BE2C (cell line): ENCODE results near the gene MBD5.

Experiments
- DNase-seq: peaks from one replicate; pipeline ENCODE4 v3.0.0-alpha.2; 2020
- H3K27me3 ChIP-seq: fragments of 250-450 bp; sonication (Bioruptor Pico); 2 replicates; pipeline ENCODE4 v1.5.1; 2020; ENCODE audit warnings: mild to moderate bottlenecking
- H3K36me3 ChIP-seq: fragments of 250-450 bp; sonication (Bioruptor Pico); 2 replicates; pipeline ENCODE4 v1.5.1; 2020; ENCODE audit warnings: mild to moderate bottlenecking
- H3K4me1 ChIP-seq: fragments of 250-450 bp; sonication (Bioruptor Pico); 2 replicates; pipeline ENCODE4 v1.5.1; 2020
- H3K4me3 ChIP-seq: 2 replicates; pipeline ENCODE4 v1.5.1; 2011; ENCODE audit warnings: low read depth, low read length
- H3K9me3 ChIP-seq: fragments of 250-450 bp; sonication (Bioruptor Pico); 2 replicates; pipeline ENCODE4 v1.5.1; 2020
- CTCF ChIP-seq: IDR thresholded peaks from 2 replicates; pipeline ENCODE4 v1.5.1; 2012; ENCODE audit warnings: mild to moderate bottlenecking, low read depth, low read length

The MBD5 gene

GRCh38 chr2:148301362-148301761 lies 280.5 kb downstream of the MBD5 start:
- no peaks in the 10 kb centered on the region for H3K4me1 ChIP-seq
- H3K4me3 ChIP-seq = no peak overlapping the region
- no peaks in the 10 kb centered on the region for H3K9me3 ChIP-seq
- H3K36me3 ChIP-seq = no peaks in the 10 kb centered on the region
- no peak for TF ChIP-seq CTCF
- DNase-seq = no peak
- no peaks in the 10 kb centered on the region for H3K27me3 ChIP-seq

- Histone ChIP-seq H3K27me3 (no peaks in the 10 kb centered on the region), H3K4me3 (no peak overlapping the region), H3K36me3 (no peaks in the 10 kb centered on the region), H3K4me1 (no peaks in the 10 kb centered on the region), H3K9me3 (no peaks in the 10 kb centered on the region)
- TF ChIP-seq CTCF = no peak
- DNase-seq = no peak
Measured at GRCh38 chr2:148302526-148302925, 281.6 kb downstream of the MBD5 start.

GRCh38 chr2:148303161-148303560 lies 282.3 kb downstream of the MBD5 start:
- Histone ChIP-seq H3K4me1 (no peaks in the 10 kb centered on the region), H3K4me3 (no peak overlapping the region), H3K9me3 (no peaks in the 10 kb centered on the region), H3K36me3 (no peaks in the 10 kb centered on the region), H3K27me3 (no peaks in the 10 kb centered on the region)
- no peak for DNase-seq
- TF ChIP-seq CTCF = no peak

- no peak for DNase-seq
- no peak for TF ChIP-seq CTCF
Measured at GRCh38 chr2:148305476-148305875, 284.6 kb downstream of the MBD5 start.

GRCh38 chr2:148306027-148306426 lies 285.1 kb downstream of the MBD5 start:
- no peak for TF ChIP-seq CTCF
- no peak overlapping the region for H3K4me3 ChIP-seq
- no peaks in the 10 kb centered on the region for H3K9me3 ChIP-seq
- H3K36me3 ChIP-seq = no peaks in the 10 kb centered on the region
- H3K27me3 ChIP-seq = no peaks in the 10 kb centered on the region
- DNase-seq = no peak
- H3K4me1 ChIP-seq = no peaks in the 10 kb centered on the region

More at GRCh38 chr2:148305476-148305875, 284.6 kb downstream of the MBD5 start:
- Histone ChIP-seq H3K4me3 (no peak overlapping the region), H3K36me3 (no peaks in the 10 kb centered on the region), H3K9me3 (no peaks in the 10 kb centered on the region), H3K27me3 (no peaks in the 10 kb centered on the region), H3K4me1 (no peaks in the 10 kb centered on the region)

- TF ChIP-seq CTCF = no peak
- H3K27me3 ChIP-seq = no peaks in the 10 kb centered on the region
- no peaks in the 10 kb centered on the region for H3K36me3 ChIP-seq
- no peaks in the 10 kb centered on the region for H3K4me1 ChIP-seq
- DNase-seq = no peak
- H3K9me3 ChIP-seq = no peaks in the 10 kb centered on the region
- H3K4me3 ChIP-seq = no peak overlapping the region
Measured at GRCh38 chr2:148317598-148317997, 296.7 kb downstream of the MBD5 start.
